ENCODE data around the gene DPP6.

- TF ChIP-seq CTCF (IDR thresholded peaks at IDR 0.05) (no peak), ELF1 (IDR thresholded peaks at IDR 0.05) (no peak), PBX3 (IDR thresholded peaks at IDR 0.05) (no peak), SIN3A (IDR thresholded peaks at IDR 0.05; ENCODE audit: borderline replicate concordance, low read depth, low read length) (no peak), MAX (IDR thresholded peaks at IDR 0.05; ENCODE audit: low read depth) (no peak), JUND (IDR thresholded peaks at IDR 0.05) (no peak), YY1 (IDR thresholded peaks at IDR 0.05; ENCODE audit: low read depth) (no peak), EZH2phosphoT487 (IDR thresholded peaks at IDR 0.05; ENCODE audit: borderline replicate concordance, low read depth) (no peak), USF2 (IDR thresholded peaks at IDR 0.05; ENCODE audit: borderline replicate concordance, low read depth, low read length) (no peak), TAF1 (IDR thresholded peaks at IDR 0.05; ENCODE audit: borderline replicate concordance, low read depth, low read length) (no peak), NFIC (IDR thresholded peaks at IDR 0.05; ENCODE audit: borderline replicate concordance) (no peak)
Observed at GRCh38 chr7:154868921-154869320, 816.7 kb downstream of the DPP6 start.
